Bronchial epithelial cell (primary cell): ENCODE results near the gene DSCAM. TPM values are rescaled to one million over a fixed set of nuclear protein-coding genes. Genes with fewer than 3 reads are reported as not detected.

Source experiments
- DNase-seq: peaks from one replicate; pipeline ENCODE4 v3.0.0-alpha.2; 2010; ENCODE audit warnings: low read depth
- FAIRE-seq: peaks from 2 replicates; lab custom pipeline; 2011; peaks lifted over from hg19 to GRCh38; lab: Jason Lieb, UNC
- H3K27me3 ChIP-seq: 2 replicates; pipeline ENCODE4 v1.5.1; 2011; ENCODE audit warnings: low read length; ENCODE audit not compliant: control insufficient read depth, insufficient read depth
- H3K36me3 ChIP-seq: 2 replicates; pipeline ENCODE4 v1.5.1; 2011; ENCODE audit warnings: low read length; ENCODE audit not compliant: control insufficient read depth, insufficient read depth
- H3K4me3 ChIP-seq: 2 replicates; pipeline ENCODE4 v1.5.1; 2011; ENCODE audit warnings: mild to moderate bottlenecking, low read depth, low read length, control low read depth
- total RNA-seq: library from RNA; depleted of rRNA; stranded (reverse); fragments of >200 nt; gene quantifications from 2 replicates; pipeline ENCODE4 v1.2.1, GENCODE V29; 2014
- TF ChIP-seq, protein P1 (sequence below): IDR thresholded peaks from 2 replicates; pipeline ENCODE4 v1.5.1; 2011; ENCODE audit warnings: mild to moderate bottlenecking, moderate library complexity, low read length, control low read depth, inconsistent platforms; ENCODE audit not compliant: insufficient read depth, severe bottlenecking

DSCAM gene
- total RNA-seq, 1 donor from 2014 or later: 0.53 TPM

DNA sequence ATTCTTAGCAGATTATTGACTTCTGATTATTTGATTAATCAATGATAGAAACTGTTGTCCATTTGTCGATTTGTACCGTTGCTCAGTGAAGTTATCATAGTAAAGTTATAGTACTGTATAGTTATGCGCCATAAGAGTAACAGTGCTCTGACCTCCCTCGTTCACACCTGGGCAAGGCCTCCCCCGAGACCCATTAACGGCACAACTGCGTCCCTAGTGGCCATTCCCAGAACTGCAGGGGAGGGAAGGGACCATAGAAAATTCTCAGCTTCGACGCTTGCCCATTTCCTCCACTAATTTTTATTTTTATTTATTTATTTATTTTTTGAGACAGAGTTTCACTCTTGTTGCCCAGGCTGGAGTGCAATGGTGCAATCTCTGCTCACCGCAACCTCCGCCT lies 334.4 kb downstream of the DSCAM start:
- no peak overlapping the region for H3K4me3 ChIP-seq
- H3K36me3 ChIP-seq: no peaks in the 10 kb centered on the region
- TF ChIP-seq, protein P1, sequence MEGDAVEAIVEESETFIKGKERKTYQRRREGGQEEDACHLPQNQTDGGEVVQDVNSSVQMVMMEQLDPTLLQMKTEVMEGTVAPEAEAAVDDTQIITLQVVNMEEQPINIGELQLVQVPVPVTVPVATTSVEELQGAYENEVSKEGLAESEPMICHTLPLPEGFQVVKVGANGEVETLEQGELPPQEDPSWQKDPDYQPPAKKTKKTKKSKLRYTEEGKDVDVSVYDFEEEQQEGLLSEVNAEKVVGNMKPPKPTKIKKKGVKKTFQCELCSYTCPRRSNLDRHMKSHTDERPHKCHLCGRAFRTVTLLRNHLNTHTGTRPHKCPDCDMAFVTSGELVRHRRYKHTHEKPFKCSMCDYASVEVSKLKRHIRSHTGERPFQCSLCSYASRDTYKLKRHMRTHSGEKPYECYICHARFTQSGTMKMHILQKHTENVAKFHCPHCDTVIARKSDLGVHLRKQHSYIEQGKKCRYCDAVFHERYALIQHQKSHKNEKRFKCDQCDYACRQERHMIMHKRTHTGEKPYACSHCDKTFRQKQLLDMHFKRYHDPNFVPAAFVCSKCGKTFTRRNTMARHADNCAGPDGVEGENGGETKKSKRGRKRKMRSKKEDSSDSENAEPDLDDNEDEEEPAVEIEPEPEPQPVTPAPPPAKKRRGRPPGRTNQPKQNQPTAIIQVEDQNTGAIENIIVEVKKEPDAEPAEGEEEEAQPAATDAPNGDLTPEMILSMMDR: peak; percentile 37
- DNase-seq: no peak
- FAIRE-seq: no peak
- H3K27me3 ChIP-seq: no peaks in the 10 kb centered on the region

DNA sequence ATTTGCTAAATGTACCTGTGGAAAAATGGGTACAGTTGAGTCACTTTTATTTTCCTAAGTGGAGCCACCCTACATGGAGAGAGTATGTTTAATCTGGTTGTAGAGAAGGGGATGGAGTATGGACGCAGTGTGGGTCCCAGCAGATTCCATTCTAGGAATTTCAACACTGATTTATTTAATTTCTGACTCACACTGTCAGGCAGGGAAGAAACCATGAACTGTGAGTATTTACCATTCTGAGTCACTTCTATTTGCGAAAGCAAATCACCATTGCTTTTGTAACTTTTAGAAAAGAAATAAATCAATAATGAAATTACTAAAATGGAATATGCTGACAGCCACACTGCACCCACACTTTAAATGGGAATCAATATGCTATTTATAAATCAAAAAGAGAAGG lies 339.0 kb downstream of the DSCAM start:
- Histone ChIP-seq H3K4me3 (no peak overlapping the region), H3K36me3 (no peaks in the 10 kb centered on the region), H3K27me3 (no peaks in the 10 kb centered on the region)
- DNase-seq (peak; percentile 88), FAIRE-seq (no peak)
- TF ChIP-seq, protein P1: no peak

DNA sequence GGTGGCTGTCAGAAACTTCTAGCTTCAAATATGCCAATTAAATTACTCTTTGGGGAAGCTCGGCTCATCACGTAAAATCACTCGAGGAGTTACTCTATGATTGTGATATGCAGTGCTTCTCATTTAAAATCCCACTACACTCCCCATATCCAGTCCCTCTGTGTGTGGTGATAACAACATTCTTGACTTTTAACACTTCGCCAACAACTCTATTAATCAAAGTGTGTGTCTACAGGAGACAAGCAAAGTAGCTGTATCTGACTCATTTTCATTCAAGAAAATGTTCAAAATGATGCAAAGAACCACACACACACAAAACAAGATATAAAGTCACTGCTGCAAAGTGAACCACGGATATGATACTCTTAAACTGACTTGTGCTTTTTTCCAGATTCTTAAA lies 341.3 kb downstream of the DSCAM start:
- Histone ChIP-seq H3K27me3 (no peaks in the 10 kb centered on the region), H3K36me3 (no peaks in the 10 kb centered on the region), H3K4me3 (no peak overlapping the region)
- FAIRE-seq (no peak), DNase-seq (no peak)
- TF ChIP-seq, protein P1: no peak

DNA sequence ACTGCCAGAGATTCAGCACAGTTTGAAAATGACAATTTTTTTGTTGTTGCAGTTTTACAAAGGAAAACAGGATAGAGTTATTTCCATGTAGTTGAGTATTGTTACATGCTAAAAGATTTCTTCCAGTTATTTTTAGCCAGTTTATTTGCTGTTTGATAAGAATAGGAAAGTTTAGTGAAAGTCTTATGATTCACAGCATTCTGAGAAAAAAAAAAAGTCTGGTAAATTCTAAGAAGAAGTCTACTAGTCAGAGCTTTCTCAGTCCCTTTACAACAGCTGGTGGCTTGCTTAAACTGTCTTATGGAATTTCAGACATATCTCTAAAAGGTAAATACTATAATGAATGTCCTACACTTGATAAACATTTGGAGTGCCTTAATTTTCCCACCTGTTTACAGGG lies 341.7 kb downstream of the DSCAM start:
- FAIRE-seq (no peak), DNase-seq (no peak)
- TF ChIP-seq, protein P1: no peak
- Histone ChIP-seq H3K36me3 (no peaks in the 10 kb centered on the region), H3K27me3 (no peaks in the 10 kb centered on the region), H3K4me3 (no peak overlapping the region)

DNA sequence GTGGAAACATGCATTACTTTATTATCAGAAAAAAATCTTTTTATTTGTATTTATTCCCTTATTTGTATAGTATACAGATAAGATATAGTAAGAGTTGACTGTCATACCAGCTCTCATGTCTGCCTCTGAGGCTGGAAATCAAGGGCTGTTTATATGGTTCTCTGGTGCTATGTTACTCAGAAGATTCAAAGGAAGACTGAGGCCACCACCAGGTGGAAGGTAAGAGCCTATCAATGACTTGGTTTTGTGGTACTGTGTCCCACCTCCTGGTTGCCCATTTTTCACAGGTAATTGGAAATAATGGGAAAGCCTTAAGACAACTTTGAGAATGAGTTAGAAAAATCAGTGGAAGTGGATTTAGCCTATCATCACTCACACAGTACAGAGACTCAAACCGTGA lies 342.1 kb downstream of the DSCAM start:
- FAIRE-seq (no peak), DNase-seq (no peak)
- no peaks in the 10 kb centered on the region for H3K36me3 ChIP-seq
- no peaks in the 10 kb centered on the region for H3K27me3 ChIP-seq
- H3K4me3 ChIP-seq: no peak overlapping the region
- TF ChIP-seq, protein P1: no peak

DNA sequence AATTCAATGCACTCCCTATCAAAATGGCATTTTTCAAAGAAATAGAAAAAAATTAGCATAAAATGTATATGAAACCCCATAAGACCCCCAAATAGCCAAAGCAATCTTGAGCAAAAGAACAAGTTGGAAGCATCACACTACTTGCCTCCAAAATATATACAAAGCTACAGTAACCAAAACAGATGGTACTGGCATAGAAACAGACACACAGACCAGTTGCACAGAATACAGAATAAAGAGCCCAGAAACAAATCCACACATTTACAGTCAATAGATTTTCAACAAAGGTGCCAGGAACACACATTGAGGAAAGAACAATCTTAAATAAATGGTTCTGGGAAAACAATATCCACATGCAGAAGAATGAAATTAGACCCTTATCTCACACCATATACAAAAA lies 350.8 kb downstream of the DSCAM start:
- H3K27me3 ChIP-seq: no peaks in the 10 kb centered on the region
- H3K4me3 ChIP-seq: no peak overlapping the region
- no peaks in the 10 kb centered on the region for H3K36me3 ChIP-seq
- DNase-seq: no peak
- TF ChIP-seq, protein P1: no peak
- FAIRE-seq: no peak
